ENCODE measurements around the gene RBBP8NL. TPM values are rescaled to one million over a fixed set of nuclear protein-coding genes. Genes with fewer than 3 reads are reported as not detected.

RBBP8NL gene
- total RNA-seq (2022; extraction: Qiagen RNA extraction; ENCODE audit: low read depth): 0.25 to 0.80 TPM (median 0.66 TPM) in 5 replicates

GRCh38 chr20:62427172-62428001 lies at the start of gene RBBP8NL:
Gene RBBP8NL (minus strand): TSS chr20:62427539. CDS start chr20:62419647, 7,892 bp downstream.

DNA sequence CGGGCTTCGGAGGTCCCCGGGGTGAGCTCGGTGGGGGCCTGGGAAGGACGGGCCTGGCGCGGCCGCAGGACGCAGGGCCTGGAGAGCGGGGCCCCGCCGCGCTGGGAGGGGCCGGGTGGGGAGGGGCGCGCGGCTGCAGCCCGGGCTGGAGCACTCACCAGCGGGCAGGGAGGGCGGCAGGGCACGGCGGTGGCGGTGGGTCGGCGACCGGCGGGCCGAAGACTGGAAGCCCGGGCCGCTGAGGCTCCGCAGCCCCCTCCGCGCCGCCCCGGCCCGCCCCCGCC lies 48.4 kb upstream of the RBBP8NL start, which contains the start of gene GATA5:
GATA5 (minus strand) TSS at position 224 of the 284 bp plus-strand sequence. CDS start 474 bp downstream, outside the sequence.

DNA sequence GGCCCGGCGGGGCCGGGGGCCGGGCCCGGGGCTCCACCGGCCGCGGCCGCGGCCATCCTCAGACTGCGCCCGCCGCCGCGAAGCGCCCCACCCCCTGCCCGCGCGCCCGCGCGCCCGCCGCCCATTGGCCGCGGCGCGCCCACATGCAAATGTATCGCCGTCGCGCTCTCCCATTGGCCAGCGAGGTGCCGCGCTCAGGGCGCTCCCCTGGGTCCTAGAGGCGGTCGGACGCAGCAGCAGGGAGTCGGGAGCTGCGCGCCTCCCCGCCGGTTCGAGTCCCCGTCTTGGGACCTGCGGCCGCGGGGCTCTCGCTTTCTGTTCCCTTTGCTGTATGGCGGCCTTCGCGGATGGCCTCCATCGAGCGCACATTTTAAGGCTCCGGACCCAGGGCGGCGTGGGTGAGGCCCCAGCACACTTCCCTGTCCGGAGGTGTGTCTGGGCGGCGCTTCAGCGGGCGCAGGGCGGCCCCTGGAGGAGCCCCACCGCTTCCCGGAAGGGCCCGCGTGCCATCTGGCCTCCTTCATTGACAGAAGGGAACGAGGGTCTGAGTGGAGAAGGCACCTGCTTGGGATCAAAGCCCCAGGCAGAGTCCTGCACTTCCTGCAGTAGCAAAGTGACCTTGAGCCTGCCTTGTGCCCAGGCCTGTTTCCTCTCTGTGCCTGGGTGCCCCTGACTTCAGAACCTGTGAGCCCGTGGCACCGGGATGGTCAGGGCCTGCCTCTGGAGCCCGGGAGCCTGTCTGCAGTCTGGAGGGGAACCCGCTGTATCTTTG lies 19.9 kb downstream of the RBBP8NL start, which contains the start of gene CABLES2:
CABLES2 (minus strand) TSS at position 65 of the 772 bp plus-strand sequence; CDS start at position 56, 9 bp downstream.

GRCh38 chr20:62386383-62387218 lies 40.7 kb downstream of the RBBP8NL start, which contains the start of gene RPS21:
Gene RPS21 (plus strand): TSS chr20:62387103. CDS start chr20:62387339, 236 bp downstream.

DNA sequence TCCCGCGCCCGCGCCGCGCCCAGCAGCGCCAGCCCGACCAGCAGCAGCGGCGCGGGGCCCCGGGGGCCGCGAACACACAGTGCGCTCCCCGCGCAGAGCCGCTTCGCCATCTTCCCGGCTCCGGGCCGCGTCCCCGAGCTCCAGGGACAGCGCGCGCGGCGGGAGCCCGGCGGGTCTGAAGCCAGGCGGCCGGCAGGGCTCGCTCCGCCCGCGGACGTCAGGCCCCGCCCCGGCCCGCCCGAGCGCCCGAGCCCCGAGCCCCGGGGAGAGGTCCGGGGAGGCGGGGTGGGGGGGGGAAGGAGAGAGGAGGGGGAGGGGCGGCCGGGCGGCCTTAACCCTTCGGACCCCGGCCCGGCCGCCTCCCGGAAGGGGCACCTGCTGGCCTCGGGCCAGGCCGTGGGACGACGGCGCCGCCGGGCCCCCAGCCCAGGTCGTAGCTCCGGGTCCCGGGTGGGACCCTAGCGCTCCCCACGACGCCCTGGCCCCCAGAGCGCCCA lies 60.2 kb downstream of the RBBP8NL start, which contains the start of gene LAMA5:
LAMA5 (minus strand) TSS at position 177 of the 497 bp plus-strand sequence; CDS start at position 110, 67 bp downstream.

Other genes with a start within 250 kb of the RBBP8NL start
- 30.7 to 39.4 TPM (median 36.4 TPM) in 5 replicates for gene MTG2, start 244.5 kb downstream of the RBBP8NL start, total RNA-seq (2022; extraction: Qiagen RNA extraction; ENCODE audit: low read depth)
- gene HRH3, start 207.3 kb downstream of the RBBP8NL start, total RNA-seq (2022; extraction: Qiagen RNA extraction; ENCODE audit: low read depth): not detected in 5 replicates
- gene OSBPL2, start 189.0 kb downstream of the RBBP8NL start, total RNA-seq (2022; extraction: Qiagen RNA extraction; ENCODE audit: low read depth): 16.4 to 23.5 TPM (median 20.9 TPM) in 5 replicates
- gene ADRM1, start 124.5 kb downstream of the RBBP8NL start, total RNA-seq (2022; extraction: Qiagen RNA extraction; ENCODE audit: low read depth): 156 to 190 TPM (median 184 TPM) in 5 replicates
- 311 to 502 TPM (median 462 TPM) in 5 replicates for gene LAMA5, start 60.2 kb downstream of the RBBP8NL start, total RNA-seq (2022; extraction: Qiagen RNA extraction; ENCODE audit: low read depth)
- gene RPS21, start 40.4 kb downstream of the RBBP8NL start, total RNA-seq (2022; extraction: Qiagen RNA extraction; ENCODE audit: low read depth): 2,665 to 3,127 TPM (median 2,845 TPM) in 5 replicates
- gene CABLES2, start 20.3 kb downstream of the RBBP8NL start, total RNA-seq (2022; extraction: Qiagen RNA extraction; ENCODE audit: low read depth): 4.2 to 6.4 TPM (median 5.8 TPM) in 5 replicates
- 0.37 to 0.88 TPM (median 0.64 TPM) in 5 replicates for gene GATA5, start 48.5 kb upstream of the RBBP8NL start, total RNA-seq (2022; extraction: Qiagen RNA extraction; ENCODE audit: low read depth)
- gene SLCO4A1, start 215.0 kb upstream of the RBBP8NL start, total RNA-seq (2022; extraction: Qiagen RNA extraction; ENCODE audit: low read depth): 6.8 to 11.9 TPM (median 11.1 TPM) in 5 replicates